ENCODE data around the gene NUTM2G.
"Not testable (repeated sequence)": the region's sequence is repeated elsewhere in the genome, so short reads cannot be mapped to it uniquely, and the experiment has no call there.

The NUTM2G gene, protein sequence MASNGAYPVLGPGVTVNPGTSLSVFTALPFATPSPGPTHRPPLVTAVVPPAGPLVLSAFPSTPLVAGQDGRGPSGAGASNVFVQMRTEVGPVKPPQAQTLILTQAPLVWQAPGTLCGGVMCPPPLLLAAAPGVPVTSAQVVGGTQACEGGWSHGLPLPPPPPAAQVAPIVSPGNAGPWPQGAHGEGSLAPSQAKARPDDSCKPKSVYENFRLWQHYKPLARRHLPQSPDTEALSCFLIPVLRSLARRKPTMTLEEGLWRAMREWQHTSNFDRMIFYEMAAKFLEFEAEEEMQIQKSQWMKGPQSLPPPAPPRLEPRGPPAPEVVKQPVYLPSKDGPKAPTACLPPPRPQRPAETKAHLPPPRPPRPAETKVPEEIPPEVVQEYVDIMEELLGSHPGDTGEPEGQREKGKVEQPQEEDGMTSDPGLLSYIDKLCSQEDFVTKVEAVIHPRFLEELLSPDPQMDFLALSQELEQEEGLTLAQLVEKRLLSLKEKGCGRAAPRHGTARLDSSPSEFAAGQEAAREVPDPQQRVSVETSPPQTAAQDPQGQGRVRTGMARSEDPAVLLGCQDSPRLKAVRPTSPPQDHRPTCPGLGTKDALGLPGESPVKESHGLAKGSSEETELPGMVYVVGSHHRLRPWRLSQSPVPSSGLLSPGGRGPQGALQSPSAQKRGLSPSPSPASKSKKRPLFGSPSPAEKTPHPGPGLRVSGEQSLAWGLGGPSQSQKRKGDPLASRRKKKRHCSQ

GRCh38 chr9:96928543-96928942 lies at the start of gene NUTM2G:
TSS of gene NUTM2G (plus strand) at chr9:96928843. CDS start at chr9:96929025, 182 bp downstream.
- not testable (repeated sequence) for DNase-seq (ENCODE audit: low read depth)

- no peak for DNase-seq (ENCODE audit: low read depth)
Observed at GRCh38 chr9:96883922-96884321, 44.7 kb upstream of the NUTM2G start.

- no peak for DNase-seq (ENCODE audit: low read depth)
Observed at GRCh38 chr9:96884443-96884842, 44.2 kb upstream of the NUTM2G start.

DNA sequence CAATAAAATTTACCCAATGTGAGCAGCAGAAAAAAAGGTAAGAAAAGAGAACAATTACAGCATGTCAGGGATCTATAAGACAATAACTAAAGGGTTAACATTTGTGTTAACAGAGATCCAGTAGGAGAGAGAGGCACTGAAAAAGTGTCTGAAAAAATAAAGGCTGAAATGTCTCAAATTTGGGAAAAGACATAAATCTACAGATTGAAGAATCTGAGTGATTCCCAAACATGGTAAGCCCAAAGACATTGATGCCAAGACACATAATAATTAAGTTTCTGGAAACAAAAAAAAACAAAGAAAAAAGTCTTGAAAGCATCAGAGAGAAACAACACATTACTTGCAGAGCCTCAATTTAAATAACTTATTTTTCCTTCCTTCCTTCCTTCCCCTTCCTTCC lies 43.2 kb upstream of the NUTM2G start:
- no peak for DNase-seq (ENCODE audit: low read depth)

DNA sequence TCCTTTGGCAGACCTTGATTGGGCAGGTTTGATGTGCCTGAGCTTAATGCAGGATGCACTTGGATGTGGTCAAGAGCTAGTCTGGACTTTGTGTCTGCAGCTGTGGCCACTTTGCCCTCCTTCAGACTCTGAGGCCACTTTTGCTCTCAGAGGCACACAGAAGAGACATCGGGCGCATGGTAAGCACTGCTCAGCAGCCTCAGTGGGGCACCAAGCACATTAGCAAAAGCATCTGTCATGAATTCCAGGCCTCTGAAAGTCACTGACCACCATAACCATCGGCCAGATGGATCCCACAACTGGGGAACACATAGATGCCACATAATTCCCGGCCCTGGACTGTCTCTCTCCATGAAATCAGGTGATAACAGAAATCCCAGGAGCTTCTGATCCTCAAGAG lies 40.1 kb upstream of the NUTM2G start:
- DNase-seq (ENCODE audit: low read depth): no peak

DNA sequence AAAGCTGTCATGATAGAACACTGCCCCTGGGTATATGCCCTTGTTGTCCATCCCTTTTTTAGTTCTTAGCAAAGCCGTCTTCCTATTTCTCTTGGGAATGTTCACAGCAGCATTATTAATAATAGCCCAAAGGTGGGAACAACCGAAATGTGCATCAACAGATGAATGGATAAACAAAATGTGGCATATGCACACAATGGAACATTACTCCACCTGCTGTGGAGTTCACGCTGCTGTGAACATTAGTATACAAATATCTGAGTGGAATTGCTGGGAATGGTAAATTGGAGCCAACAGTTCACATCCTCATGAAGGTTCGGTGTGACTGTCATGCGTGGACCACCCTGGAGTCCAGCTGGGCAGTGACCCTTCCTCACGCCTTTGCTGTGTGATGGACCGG lies 36.5 kb upstream of the NUTM2G start:
- DNase-seq (ENCODE audit: low read depth): no peak

- not testable (repeated sequence) for DNase-seq (ENCODE audit: low read depth)
Observed at GRCh38 chr9:96900010-96900409, 28.6 kb upstream of the NUTM2G start.

- not testable (repeated sequence) for DNase-seq (ENCODE audit: low read depth)
Observed at GRCh38 chr9:96904947-96905722, 23.5 kb upstream of the NUTM2G start.

DNA sequence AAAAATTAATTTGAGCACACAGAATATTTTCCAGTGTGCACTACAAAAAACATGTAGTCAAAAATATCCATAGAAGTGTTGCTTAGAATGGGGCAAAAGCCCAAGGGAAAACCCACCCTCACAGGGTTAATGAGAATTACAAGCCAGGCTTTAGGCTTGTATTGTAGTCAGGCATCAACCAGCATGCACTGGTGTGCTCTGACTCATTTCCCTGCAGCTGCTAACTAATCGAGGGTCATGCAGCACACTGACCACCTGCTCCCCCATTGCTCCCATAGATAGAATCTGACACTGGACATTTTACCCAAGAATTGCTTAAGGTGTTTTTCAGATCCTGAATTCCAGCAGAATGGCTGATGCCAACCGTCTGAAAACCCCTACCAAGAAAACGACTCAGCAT lies 20.2 kb upstream of the NUTM2G start:
- DNase-seq (ENCODE audit: low read depth): not testable (repeated sequence)

- DNase-seq (ENCODE audit: low read depth): not testable (repeated sequence)
Observed at GRCh38 chr9:96915539-96915938, 13.1 kb upstream of the NUTM2G start.

DNA sequence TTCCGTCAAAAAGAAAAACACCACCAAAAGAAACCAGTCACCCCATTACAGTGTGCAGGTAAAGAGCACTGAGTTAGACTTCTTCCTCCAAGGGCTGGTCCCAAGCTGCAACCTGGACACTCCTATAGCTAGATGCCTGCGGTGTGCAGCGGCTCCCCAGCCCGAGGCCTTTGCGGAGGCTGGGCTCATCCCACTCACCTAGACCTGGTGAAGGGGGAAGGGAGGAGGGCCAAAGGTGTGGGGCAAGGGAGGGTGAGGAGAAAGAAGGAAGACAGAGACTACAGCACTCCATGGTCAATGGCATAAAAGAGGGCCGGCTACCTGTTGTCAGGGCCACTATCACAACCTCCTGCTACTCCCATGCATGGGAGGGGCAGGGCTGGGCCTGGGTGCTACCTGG lies 12.1 kb upstream of the NUTM2G start:
- DNase-seq (ENCODE audit: low read depth): not testable (repeated sequence)

DNA sequence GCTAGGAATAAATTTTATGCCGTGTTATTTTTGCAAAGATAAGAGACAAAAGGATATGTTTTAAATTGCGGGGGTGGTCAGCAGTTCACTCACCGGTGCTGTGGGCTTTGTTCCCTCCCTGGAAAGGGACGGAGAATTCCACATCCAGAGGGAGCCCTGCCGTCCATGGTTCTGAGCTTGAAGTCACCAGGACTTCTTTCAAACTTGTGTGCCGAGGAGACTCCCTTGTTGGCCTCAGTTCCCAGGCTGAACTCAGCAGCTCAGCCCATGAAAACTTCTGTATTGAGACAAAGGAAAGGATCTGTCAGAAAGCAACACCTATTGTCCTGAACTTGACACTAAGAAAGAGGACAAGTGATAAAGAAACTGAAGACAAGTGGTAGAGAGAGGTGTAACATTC lies 10.1 kb upstream of the NUTM2G start:
- DNase-seq (ENCODE audit: low read depth): not testable (repeated sequence)

GRCh38 chr9:96920803-96921202 lies 7.8 kb upstream of the NUTM2G start:
- DNase-seq (ENCODE audit: low read depth): not testable (repeated sequence)

DNA sequence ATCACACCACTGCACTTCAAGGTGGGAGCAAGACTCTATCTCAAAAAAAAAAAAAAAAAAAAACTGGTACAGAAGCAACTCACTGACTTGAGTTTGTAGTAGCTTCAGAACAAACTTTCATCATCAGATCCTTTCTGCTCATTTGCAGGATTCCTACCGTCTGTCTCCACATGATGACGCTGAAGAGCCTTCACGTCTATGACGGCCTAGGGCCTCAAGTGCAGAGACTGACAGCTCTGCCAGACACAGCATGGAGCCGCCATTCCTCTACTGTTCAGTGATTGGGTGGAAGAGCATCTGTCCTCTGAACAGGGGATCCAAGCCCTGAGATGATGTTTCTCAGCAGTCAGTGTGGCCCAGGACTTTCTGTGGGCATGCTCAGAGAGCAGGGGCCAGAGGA lies 3.1 kb upstream of the NUTM2G start:
- not testable (repeated sequence) for DNase-seq (ENCODE audit: low read depth)

DNA sequence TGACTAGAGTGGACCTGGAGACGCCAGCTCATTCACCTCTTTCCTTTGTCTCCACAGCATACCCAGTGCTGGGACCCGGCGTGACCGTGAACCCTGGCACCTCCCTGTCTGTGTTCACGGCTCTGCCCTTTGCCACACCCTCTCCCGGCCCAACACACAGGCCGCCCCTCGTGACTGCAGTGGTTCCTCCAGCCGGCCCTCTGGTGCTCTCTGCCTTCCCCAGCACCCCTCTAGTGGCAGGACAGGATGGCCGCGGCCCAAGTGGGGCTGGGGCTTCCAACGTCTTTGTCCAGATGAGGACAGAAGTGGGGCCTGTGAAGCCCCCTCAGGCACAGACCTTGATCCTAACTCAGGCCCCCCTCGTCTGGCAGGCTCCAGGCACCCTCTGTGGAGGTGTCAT lies 3.0 kb downstream of the NUTM2G start:
- DNase-seq (ENCODE audit: low read depth): not testable (repeated sequence)

DNA sequence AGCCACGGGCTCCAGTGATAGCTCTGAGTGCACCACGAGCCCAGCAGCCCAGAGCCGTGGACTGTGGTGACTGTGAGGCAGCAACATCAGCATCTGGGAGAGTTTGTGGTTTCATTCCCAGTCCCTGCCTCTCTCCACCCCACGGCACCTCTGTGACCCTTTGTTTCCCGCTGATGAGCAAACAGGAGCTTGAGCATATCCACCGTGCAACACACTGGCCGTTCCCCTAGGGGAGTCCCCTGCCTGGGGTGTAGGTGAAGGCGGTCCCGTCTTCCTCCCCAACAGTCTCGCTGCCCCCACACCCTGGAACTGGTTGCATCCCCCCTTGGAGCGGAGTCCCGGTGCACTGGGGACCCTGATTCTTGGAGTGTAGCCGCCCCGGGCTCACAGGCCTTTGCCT lies 5.5 kb downstream of the NUTM2G start:
- not testable (repeated sequence) for DNase-seq (ENCODE audit: low read depth)

DNA sequence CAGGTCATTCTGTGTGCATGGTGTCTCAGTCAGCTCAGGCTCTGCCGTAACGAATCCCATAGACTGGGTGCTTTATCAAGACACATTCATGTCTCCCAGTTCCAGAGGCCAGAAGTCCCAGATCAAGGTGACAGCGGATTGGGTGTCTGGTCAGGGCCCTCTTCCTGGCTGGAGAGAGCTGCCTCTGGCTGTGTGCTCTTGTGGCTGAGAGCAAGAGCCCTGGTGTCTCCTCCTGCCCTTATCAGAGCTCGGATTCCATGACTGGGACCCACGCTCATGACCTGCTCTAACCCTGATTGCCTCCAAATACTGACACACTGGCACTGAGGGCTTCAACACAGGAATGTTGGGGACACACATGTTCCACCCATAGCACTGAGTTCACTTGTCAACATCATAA lies 6.1 kb downstream of the NUTM2G start:
- DNase-seq (ENCODE audit: low read depth): not testable (repeated sequence)

DNA sequence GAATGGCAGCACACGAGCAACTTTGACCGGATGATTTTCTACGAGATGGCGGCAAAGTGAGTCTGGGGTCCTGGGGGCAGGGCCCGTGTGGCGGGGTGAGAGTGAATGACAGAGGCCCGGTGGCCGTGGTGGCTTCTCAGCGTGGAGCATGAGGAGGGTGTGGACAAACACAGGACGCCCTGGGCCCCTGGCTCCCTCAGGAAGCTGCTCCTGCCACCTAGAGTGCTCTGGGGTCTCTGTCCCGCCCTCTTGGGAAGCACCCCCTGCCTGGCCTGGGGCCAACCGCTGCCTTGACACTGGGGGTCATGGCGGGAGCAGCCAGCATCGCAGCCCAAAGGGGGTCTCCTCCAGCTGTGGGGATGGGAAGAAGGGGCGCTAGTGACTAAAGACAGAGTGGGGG lies 6.8 kb downstream of the NUTM2G start:
- DNase-seq (ENCODE audit: low read depth): not testable (repeated sequence)

- DNase-seq (ENCODE audit: low read depth): not testable (repeated sequence)
Observed at GRCh38 chr9:96937442-96937841, 8.8 kb downstream of the NUTM2G start.

GRCh38 chr9:96938957-96939665 lies 10.5 kb downstream of the NUTM2G start:
- not testable (repeated sequence) for DNase-seq (ENCODE audit: low read depth)

DNA sequence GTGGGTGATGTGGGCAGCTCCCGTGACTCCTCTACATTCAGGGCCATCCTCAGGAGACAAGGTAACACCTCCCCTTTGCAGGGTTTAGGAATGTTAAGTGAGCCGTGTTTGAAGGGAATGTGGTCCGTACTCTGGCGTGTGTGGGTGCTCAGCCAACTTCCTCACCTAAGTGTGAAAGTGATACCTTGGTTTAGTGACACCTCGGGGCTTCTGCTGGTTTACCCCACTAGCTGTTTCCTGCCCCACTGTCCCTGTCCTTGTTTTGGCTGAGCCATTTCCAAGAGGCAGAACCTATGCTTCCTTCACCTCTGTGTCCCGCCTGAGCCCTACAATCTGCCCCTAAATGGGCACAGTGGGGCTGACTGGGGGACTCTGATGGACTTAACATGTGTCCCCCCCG lies 12.3 kb downstream of the NUTM2G start:
- not testable (repeated sequence) for DNase-seq (ENCODE audit: low read depth)

GRCh38 chr9:96941628-96942027 lies 13.0 kb downstream of the NUTM2G start:
- DNase-seq (ENCODE audit: low read depth): not testable (repeated sequence)
